Fibroblast of the aortic adventitia (primary cell): Measurements from ENCODE around the gene ITIH6. TPM values are rescaled to one million over a fixed set of nuclear protein-coding genes. Genes with fewer than 3 reads are reported as not detected.

Experiments used
- DNase-seq: peaks from one replicate; pipeline ENCODE4 v3.0.0-alpha.2; 2010; ENCODE audit warnings: low read depth
- H3K4me3 ChIP-seq: 2 replicates; pipeline ENCODE4 v1.5.1; 2011; ENCODE audit warnings: low read depth, mild to moderate bottlenecking, control low read depth, low read length, moderate library complexity
- small RNA-seq: library from RNA; depleted of rRNA; stranded (forward); fragments of <200 nt; gene quantifications from one replicate; pipeline ENCODE3, GENCODE V24; 2012
- total RNA-seq: library from RNA; depleted of rRNA; stranded (reverse); fragments of >200 nt; gene quantifications from 2 replicates; pipeline ENCODE4 v1.2.3, GENCODE V29; 2012; ENCODE audit warnings: low replicate concordance
- TF ChIP-seq, protein P1 (sequence below): IDR thresholded peaks from 2 replicates; pipeline ENCODE4 v1.5.1; 2011; ENCODE audit warnings: mild to moderate bottlenecking, low read length, control low read depth, inconsistent platforms; ENCODE audit not compliant: insufficient read depth

The ITIH6 gene
- total RNA-seq, 1 donor: not detected

DNA sequence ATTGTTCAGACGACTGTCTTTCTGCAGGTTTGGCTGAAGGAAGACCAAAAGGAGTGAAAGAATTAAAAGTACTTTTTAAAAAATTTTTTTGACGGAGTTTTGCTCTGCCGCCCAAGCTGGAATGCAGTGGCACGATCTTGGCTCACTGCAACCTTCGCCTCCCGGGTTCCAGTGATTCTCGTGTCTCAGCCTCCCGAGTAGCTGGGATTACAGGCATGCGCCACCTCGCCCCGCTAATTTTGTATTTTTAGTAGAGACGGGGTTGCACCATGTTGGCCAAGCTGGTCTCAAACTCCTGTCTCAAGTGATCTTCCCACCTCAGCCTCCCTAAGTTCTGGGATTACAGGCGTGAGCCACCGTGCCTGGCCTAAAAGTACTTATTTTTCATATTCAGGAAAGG, 86.3 kb downstream of the ITIH6 start:
- TF ChIP-seq, protein P1, sequence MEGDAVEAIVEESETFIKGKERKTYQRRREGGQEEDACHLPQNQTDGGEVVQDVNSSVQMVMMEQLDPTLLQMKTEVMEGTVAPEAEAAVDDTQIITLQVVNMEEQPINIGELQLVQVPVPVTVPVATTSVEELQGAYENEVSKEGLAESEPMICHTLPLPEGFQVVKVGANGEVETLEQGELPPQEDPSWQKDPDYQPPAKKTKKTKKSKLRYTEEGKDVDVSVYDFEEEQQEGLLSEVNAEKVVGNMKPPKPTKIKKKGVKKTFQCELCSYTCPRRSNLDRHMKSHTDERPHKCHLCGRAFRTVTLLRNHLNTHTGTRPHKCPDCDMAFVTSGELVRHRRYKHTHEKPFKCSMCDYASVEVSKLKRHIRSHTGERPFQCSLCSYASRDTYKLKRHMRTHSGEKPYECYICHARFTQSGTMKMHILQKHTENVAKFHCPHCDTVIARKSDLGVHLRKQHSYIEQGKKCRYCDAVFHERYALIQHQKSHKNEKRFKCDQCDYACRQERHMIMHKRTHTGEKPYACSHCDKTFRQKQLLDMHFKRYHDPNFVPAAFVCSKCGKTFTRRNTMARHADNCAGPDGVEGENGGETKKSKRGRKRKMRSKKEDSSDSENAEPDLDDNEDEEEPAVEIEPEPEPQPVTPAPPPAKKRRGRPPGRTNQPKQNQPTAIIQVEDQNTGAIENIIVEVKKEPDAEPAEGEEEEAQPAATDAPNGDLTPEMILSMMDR: no peak
- no peak overlapping the region for H3K4me3 ChIP-seq
- DNase-seq: no peak

- TF ChIP-seq, protein P1: no peak
- H3K4me3 ChIP-seq: no peak overlapping the region
- no peak for DNase-seq
Measured at GRCh38 chrX:54710920-54711319, 87.1 kb downstream of the ITIH6 start.

GRCh38 chrX:54708404-54708803, 89.7 kb downstream of the ITIH6 start:
- no peak overlapping the region for H3K4me3 ChIP-seq
- TF ChIP-seq, protein P1: no peak
- DNase-seq: no peak

Small RNA genes within 50 kb of the gene (small RNA-seq; reads per million reads assigned to genes)
- gene AL049732.1 (not detected), gene SNORA11 (52.0 reads per million, percentile 97 among the genes with 10 or more reads in this experiment)

Other genes starting within 250 kb of the ITIH6 start
- 147 and 163 TPM in 2 replicates for gene MAGED2, start 9.5 kb upstream of the ITIH6 start, total RNA-seq
- gene TRO, start 122.6 kb upstream of the ITIH6 start, total RNA-seq: 12.5 and 13.1 TPM in 2 replicates
- gene PFKFB1, start 195.9 kb upstream of the ITIH6 start, total RNA-seq: 0.09 TPM in 1 of 2 replicates, not detected in the other
- gene APEX2, start 202.1 kb upstream of the ITIH6 start, total RNA-seq: 4.7 and 8.8 TPM in 2 replicates
- not detected in 2 replicates for gene ALAS2, start 232.7 kb upstream of the ITIH6 start, total RNA-seq